ENCODE results near the gene SLC5A9. TPM values are rescaled to one million over a fixed set of nuclear protein-coding genes. Genes with fewer than 3 reads are reported as not detected.

SLC5A9 gene
- not detected in 2 replicates for total RNA-seq

DNA sequence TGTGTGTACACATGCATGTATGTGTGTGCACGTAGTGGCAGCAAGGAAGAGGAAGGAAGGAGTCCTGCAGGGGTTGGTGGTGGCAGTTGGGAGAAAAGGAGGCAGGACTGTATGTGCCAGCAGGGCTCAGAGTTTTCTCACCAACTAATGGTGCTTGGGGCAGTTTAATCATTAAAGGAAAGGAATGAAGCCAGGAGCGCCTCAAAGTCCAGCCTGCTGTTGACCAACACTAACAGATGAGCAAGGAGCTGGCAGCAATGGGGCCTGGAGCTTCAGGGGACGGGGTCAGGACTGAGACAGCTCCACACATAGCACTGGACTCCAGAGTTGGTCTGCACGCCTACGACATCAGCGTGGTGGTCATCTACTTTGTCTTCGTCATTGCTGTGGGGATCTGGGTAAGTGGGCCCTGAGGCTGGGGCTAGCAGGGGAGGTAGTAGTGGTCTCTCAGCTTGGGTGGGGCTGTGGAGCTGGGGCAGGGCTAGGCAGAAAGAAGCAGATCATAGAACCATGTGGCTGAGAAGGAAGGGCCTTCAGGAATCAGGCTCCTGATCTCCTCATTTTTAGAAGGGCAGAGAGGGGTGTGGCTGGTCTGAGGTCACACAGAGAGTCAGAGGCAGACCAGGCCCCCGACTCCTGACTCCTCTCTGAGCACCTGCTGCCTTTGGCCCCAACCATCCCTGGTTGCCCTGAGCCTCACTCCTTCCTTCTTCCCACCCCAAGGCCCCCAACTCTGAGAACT is at the start of gene SLC5A9:
SLC5A9 (plus strand) TSS at position 216 of the 742 bp plus-strand sequence; CDS start at position 237, 21 bp downstream.
- no peak for DNase-seq (ENCODE audit: extremely low read depth, low read depth, low spot score)

- DNase-seq (ENCODE audit: extremely low read depth, low read depth, low spot score) = no peak
Observed at GRCh38 chr1:48175116-48175515, 47.4 kb upstream of the SLC5A9 start.

DNA sequence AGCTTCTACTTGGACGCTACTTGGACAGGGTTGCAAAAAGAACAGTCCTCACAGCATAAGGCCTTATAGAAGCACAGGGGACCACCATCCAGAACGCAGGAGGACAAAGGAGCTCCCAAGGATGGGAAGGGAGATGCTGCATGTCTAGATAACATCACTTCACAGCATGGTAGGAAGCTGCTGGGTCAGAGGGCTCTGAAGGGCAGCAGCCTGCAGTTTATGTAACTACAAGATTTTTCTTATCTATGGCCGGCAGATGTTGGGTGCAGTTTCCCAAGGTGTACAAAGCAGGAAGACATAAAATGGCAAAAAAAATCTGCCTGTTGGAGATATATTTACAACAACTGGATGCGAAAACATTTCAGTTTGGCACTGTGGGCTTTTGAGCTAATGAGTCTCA is 45.3 kb upstream of the SLC5A9 start:
- DNase-seq (ENCODE audit: extremely low read depth, low read depth, low spot score) = no peak

DNA sequence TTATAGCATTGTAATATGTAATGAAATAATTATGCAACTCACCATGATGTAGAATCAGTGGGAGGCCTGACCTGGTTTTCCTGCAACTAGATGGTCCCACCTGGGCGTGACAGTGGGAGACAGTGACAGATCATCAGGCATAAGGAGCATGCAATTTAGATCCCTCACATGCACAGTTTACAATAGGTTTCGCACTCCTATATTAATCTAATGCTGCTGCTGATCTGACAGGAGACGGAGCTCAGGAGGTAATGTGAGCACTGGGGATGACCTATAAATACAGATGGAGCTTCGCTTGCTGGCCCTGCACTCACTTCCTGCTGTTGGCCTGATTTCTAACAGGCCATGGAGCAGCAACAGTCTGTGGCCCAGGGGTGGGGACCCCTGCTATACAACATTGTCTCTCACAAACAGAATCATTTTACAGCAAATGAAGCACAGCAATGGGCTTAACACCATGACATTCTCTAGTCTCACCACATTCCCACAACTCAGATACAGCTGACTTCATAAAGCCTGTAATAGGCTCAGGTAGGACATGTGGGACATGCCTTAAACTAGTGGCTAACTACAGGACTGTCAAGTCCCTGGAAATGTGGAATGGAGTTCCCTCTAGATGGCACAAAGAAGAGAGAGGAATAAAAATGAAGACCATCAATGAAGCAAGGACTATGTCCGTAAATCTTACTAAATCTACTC is 40.7 kb upstream of the SLC5A9 start:
- no peak for DNase-seq (ENCODE audit: extremely low read depth, low read depth, low spot score)

DNA sequence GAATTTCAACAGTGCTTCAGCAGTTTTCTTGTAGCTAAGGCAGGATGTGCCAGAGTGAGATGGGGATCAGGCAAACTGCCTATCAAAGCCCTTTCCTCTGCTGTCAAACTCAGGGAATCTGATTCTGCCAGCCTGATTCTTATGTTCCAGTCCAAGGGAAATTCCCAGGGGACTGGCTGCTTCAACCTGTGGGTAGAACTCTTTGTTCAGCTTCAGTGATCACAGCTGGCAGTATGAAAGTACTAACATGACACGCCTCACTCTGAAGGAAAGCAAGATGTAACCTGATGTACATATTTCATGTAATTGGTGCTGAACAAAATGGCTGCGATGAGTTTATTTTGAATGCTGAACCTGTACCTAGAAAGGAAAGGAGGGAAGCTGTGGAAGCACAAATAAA is 40.1 kb upstream of the SLC5A9 start:
- no peak for DNase-seq (ENCODE audit: extremely low read depth, low read depth, low spot score)

DNA sequence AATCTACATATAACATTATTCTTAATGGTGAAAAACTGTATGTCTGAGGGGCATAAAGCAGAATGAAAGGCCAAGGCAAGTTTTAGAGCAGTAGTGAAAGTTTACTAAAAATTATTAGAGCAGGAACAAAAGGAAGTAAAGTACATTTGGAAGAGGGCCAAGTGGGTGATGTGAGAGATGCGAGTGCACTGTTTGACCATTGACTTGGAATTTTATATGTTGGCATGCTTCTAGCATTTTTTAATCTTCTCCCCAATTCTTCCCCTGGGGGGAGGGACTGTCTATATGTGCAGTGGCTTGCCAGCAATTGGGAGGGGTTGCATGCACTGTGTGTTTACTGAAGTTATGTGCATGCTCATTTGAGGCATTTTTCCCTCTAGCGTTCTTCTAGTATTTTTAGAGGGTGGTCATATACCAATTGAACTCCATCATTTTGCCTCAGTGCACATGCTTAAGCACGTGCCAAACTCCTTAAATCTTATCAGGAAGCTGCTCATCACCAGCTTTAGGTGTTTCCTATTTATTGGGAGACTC is 36.1 kb upstream of the SLC5A9 start:
- no peak for DNase-seq (ENCODE audit: extremely low read depth, low read depth, low spot score)

GRCh38 chr1:48187969-48188563 is 34.5 kb upstream of the SLC5A9 start:
- DNase-seq (ENCODE audit: extremely low read depth, low read depth, low spot score) = no peak

DNA sequence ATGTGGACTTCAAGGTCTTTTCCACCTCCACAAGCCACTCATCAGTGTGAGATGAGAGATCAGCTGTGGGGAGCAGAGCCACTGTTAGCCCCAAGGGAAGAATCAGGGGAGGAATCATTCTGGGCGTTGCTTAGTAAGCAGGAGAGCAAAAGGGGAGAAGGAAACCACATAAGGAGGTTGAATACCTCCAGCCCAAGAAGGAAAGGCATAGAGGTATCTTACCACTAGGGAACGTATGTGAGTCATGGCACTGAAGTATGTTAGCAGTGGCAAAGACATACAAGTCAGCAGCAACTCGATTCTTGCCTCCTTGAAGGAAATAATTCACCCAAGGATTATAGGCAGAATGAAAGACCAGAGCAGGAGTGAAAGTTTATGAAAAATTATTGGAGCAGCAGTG is 31.6 kb upstream of the SLC5A9 start:
- no peak for DNase-seq (ENCODE audit: extremely low read depth, low read depth, low spot score)

GRCh38 chr1:48194801-48195200 is 27.7 kb upstream of the SLC5A9 start:
- no peak for DNase-seq (ENCODE audit: extremely low read depth, low read depth, low spot score)

GRCh38 chr1:48196237-48196636 is 26.3 kb upstream of the SLC5A9 start:
- DNase-seq (ENCODE audit: extremely low read depth, low read depth, low spot score) = no peak

GRCh38 chr1:48198970-48199369 is 23.5 kb upstream of the SLC5A9 start:
- no peak for DNase-seq (ENCODE audit: extremely low read depth, low read depth, low spot score)

GRCh38 chr1:48200166-48200900 is 22.2 kb upstream of the SLC5A9 start:
- DNase-seq (ENCODE audit: extremely low read depth, low read depth, low spot score) = no peak

- no peak for DNase-seq (ENCODE audit: extremely low read depth, low read depth, low spot score)
Observed at GRCh38 chr1:48202030-48202752, 20.3 kb upstream of the SLC5A9 start.

GRCh38 chr1:48203287-48203900 is 19.1 kb upstream of the SLC5A9 start:
- DNase-seq (ENCODE audit: extremely low read depth, low read depth, low spot score) = no peak

DNA sequence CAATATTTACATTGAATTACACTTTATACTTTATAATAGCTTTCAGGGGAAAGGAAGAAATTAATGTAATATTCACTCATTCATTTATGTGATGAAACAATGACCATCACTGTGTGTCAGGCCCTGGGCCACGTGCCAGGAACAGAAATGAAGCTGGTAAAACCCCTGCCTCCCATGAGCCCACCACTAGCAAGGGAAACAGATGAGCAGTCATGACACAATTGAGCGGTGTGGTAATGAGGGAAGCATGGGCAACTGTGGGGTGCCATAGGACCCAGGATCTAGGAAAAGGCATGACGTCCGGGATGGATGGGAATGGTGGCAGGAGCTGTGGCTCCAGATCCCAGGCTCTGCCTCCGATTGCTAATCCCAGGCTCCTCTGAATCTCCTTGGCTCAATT is 17.0 kb upstream of the SLC5A9 start:
- DNase-seq (ENCODE audit: extremely low read depth, low read depth, low spot score) = no peak

- no peak for DNase-seq (ENCODE audit: extremely low read depth, low read depth, low spot score)
Observed at GRCh38 chr1:48206371-48206770, 16.1 kb upstream of the SLC5A9 start.

- DNase-seq (ENCODE audit: extremely low read depth, low read depth, low spot score) = no peak
Observed at GRCh38 chr1:48207131-48207530, 15.4 kb upstream of the SLC5A9 start.

DNA sequence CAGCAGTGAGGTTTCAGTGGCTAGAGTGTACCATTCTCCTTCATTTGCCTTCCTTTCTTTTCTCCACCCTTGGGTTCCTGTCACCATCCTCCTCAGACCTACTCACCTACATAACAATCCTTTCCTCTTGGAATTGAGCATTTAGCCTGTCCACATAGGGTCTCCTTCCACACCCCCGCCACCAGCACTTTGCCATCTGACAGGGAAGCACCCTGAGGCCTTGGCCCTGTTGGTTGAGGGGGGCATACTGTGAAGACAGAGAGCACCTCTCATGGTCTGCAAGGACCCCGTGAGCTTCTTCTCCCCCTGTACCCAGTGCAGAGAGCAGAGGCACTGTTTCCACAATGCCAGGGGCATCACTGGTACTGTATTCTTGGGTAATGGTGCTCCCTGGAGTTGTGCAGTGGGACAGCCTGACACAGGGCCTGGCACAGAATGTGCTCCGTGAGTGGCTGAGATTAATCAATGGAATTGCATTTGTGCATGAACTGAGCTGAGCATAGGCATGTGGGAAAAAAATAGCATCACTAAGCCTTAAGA is 14.9 kb upstream of the SLC5A9 start:
- no peak for DNase-seq (ENCODE audit: extremely low read depth, low read depth, low spot score)

- DNase-seq (ENCODE audit: extremely low read depth, low read depth, low spot score) = no peak
Observed at GRCh38 chr1:48208251-48208650, 14.3 kb upstream of the SLC5A9 start.

GRCh38 chr1:48208652-48209051 is 13.9 kb upstream of the SLC5A9 start:
- DNase-seq (ENCODE audit: extremely low read depth, low read depth, low spot score) = no peak

Data from glomerular endothelial cell (primary cell).